PFSK-1 (cell line): ENCODE results near the gene CDC42BPG.

Experiments
- FOXP2 ChIP-seq: optimal IDR thresholded peaks from 2 replicates; pipeline ENCODE3; 2011; ENCODE audit warnings: borderline replicate concordance, control low read depth, inconsistent platforms; ENCODE audit not compliant: insufficient read depth; ENCODE audit errors: extremely low read length, extremely low read depth
- POLR2AphosphoS5 ChIP-seq: IDR thresholded peaks from 2 replicates; pipeline ENCODE4 v1.6.1; 2012; ENCODE audit warnings: low read depth, mild to moderate bottlenecking, control low read depth, low read length, moderate library complexity
- REST ChIP-seq, 2 experiments: IDR thresholded peaks; 2 replicates each; pipeline versions ENCODE4 v1.6.1 to v1.8.0; 2011 to 2012; ENCODE audit warnings: low read depth in 2 of 2, low read length in 2 of 2, control low read depth in 1 of 2, inconsistent platforms in 1 of 2, mild to moderate bottlenecking in 1 of 2, moderate library complexity in 1 of 2; ENCODE audit not compliant: insufficient read depth in 1 of 2
- SIN3A ChIP-seq: IDR thresholded peaks from 2 replicates; pipeline ENCODE4 v1.6.1; 2012; ENCODE audit warnings: mild to moderate bottlenecking, low read length, moderate library complexity, borderline replicate concordance; ENCODE audit not compliant: insufficient read depth
- TAF1 ChIP-seq: IDR thresholded peaks from 2 replicates; pipeline ENCODE4 v1.6.1; 2012; ENCODE audit warnings: low read length, control low read depth, borderline replicate concordance; ENCODE audit not compliant: insufficient read depth

The CDC42BPG gene

GRCh38 chr11:64854157-64854533 is 9.7 kb upstream of the CDC42BPG start:
- TF ChIP-seq FOXP2: no peak
- no peak for TF ChIP-seq TAF1

GRCh38 chr11:64853709-64854108 is 9.3 kb upstream of the CDC42BPG start:
- TF ChIP-seq SIN3A: no peak
- TF ChIP-seq POLR2AphosphoS5: no peak
- no peak for TF ChIP-seq FOXP2
- TF ChIP-seq TAF1: no peak
- no peak for TF ChIP-seq REST (IDR thresholded peaks at IDR 0.05; ENCODE audit: insufficient read depth in 1 of 2, low read depth in 2 of 2, low read length in 2 of 2)

GRCh38 chr11:64852804-64853509 is 8.5 kb upstream of the CDC42BPG start:
- TF ChIP-seq TAF1 (no peak), FOXP2 (no peak), POLR2AphosphoS5 (no peak), SIN3A (no peak), REST (IDR thresholded peaks at IDR 0.05; ENCODE audit: insufficient read depth in 1 of 2, low read depth in 2 of 2, low read length in 2 of 2) (no peak)

GRCh38 chr11:64851831-64852351 is 7.4 kb upstream of the CDC42BPG start:
- no peak for TF ChIP-seq REST (IDR thresholded peaks at IDR 0.05; ENCODE audit: insufficient read depth in 1 of 2, low read depth in 2 of 2, low read length in 2 of 2)

GRCh38 chr11:64850979-64851567 is 6.6 kb upstream of the CDC42BPG start:
- TF ChIP-seq REST (IDR thresholded peaks at IDR 0.05; ENCODE audit: insufficient read depth in 1 of 2, low read depth in 2 of 2, low read length in 2 of 2) (no peak), FOXP2 (no peak), TAF1 (no peak), SIN3A (no peak), POLR2AphosphoS5 (no peak)
